ENCODE data around the gene JAGN1. TPM values are rescaled to one million over a fixed set of nuclear protein-coding genes. Genes with fewer than 3 reads are reported as not detected.

Gene JAGN1
- total RNA-seq, 4 donors from 2014 or later: 18.9 to 37.5 (median 32.7) TPM

- no peak for DNase-seq
- Histone ChIP-seq H3K27me3 (no peaks in the 10 kb centered on the region), H3K4me1 (no peaks in the 10 kb centered on the region), H3K27ac (no peak overlapping the region), H3K36me3 (no peaks in the 10 kb centered on the region), H3K4me3 (replicated peaks in 1 of 3) (no peak overlapping the region), H3K9me3 (no peaks in the 10 kb centered on the region)
- WGBS, 2 donors: 79 to 83% methylated on average over 11 of the region's 11 CpGs
- intact Hi-C loops (cut with DNase I): no loop called here
- no peak for TF ChIP-seq CTCF (IDR thresholded peaks at IDR 0.05)
- no peak for TF ChIP-seq POLR2A (IDR thresholded peaks at IDR 0.05)
Observed at GRCh38 chr3:9884555-9885165, 5.8 kb upstream of the JAGN1 start.

- Histone ChIP-seq H3K4me1 (peaks cover 3 to 4% of the 10 kb centered on the region in 2 donors), H3K27ac (no peak overlapping the region), H3K36me3 (no peaks in the 10 kb centered on the region), H3K4me3 (replicated peaks in 1 of 3) (no peak overlapping the region), H3K9me3 (no peaks in the 10 kb centered on the region), H3K27me3 (no peaks in the 10 kb centered on the region)
- no peak for TF ChIP-seq POLR2A (IDR thresholded peaks at IDR 0.05)
- no peak for TF ChIP-seq CTCF (IDR thresholded peaks at IDR 0.05)
- intact Hi-C loops (cut with DNase I): no loop called here
- no peak for DNase-seq
Observed at GRCh38 chr3:9886328-9886727, 4.1 kb upstream of the JAGN1 start.

DNA sequence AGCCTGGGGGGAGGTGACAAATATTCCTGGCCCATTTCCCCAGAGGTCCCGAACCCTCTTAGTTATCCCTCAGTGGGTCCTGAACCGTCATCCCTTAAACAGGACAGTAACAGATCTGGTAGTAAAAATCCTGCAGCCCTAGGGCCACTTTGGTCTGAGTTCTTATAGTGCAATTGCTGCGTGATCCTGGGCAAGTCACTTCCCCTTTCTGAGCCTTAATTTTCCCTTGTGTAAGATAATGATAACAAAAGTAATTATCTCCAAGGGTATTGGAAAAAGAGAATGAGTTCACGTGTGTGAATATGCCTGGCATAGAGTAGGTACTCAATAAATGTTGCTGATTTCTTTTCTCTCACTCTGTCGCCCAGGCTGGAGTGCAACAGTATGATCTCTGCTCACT lies 2.9 kb upstream of the JAGN1 start:
- Histone ChIP-seq H3K36me3 (peaks cover 0 to 1% of the 10 kb centered on the region in 2 donors), H3K27me3 (no peaks in the 10 kb centered on the region), H3K27ac (no peak overlapping the region), H3K9me3 (no peaks in the 10 kb centered on the region), H3K4me1 (peaks cover 11 to 13% of the 10 kb centered on the region in 2 donors), H3K4me3 (replicated peaks in 1 of 3) (no peak overlapping the region)
- TF ChIP-seq POLR2A (IDR thresholded peaks at IDR 0.05) (no peak), CTCF (IDR thresholded peaks at IDR 0.05) (no peak)
- 84 to 86% methylated on average over 5 of the region's 5 CpGs for WGBS, 2 donors
- DNase-seq: no peak
- intact Hi-C loops (cut with DNase I): no loop called here

DNA sequence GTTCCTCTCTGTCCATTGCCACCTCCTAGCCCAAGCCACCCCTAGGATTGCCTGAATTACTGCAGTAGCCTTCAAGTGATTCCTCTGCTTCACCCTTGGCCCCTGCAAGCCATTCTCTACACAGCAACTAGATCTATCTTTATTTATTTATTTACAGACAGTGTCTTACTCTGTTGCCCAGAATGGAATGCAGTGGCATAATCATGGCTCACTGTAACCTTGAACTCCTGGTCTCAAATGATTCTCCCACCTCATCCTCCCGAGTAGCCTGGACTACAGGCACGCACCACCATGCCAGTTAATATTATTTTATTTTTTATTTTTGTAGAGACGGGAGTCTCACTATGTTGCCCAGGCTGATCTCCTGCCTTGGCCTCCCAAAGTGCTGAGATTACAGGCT lies 1.9 kb upstream of the JAGN1 start:
- H3K27ac ChIP-seq: no peak overlapping the region
- H3K4me3 ChIP-seq (replicated peaks in 1 of 3): no peak overlapping the region
- no peaks in the 10 kb centered on the region for H3K27me3 ChIP-seq
- H3K9me3 ChIP-seq: no peaks in the 10 kb centered on the region
- TF ChIP-seq POLR2A (IDR thresholded peaks at IDR 0.05) (no peak), CTCF (IDR thresholded peaks at IDR 0.05) (no peak)
- intact Hi-C loops (cut with DNase I): no loop called here
- H3K4me1 ChIP-seq: peaks cover 11 to 14% of the 10 kb centered on the region in 2 donors
- peaks cover 7 to 12% of the 10 kb centered on the region in 2 donors for H3K36me3 ChIP-seq
- 87 to 88% methylated on average over 3 of the region's 3 CpGs for WGBS, 2 donors
- DNase-seq: no peak

- no peak for DNase-seq
- Histone ChIP-seq H3K36me3 (peaks cover 7 to 13% of the 10 kb centered on the region in 2 donors), H3K4me3 (replicated peaks in 1 of 3) (no peak overlapping the region), H3K27me3 (no peaks in the 10 kb centered on the region), H3K27ac (no peak overlapping the region), H3K4me1 (peaks cover 11 to 14% of the 10 kb centered on the region in 2 donors), H3K9me3 (no peaks in the 10 kb centered on the region)
- 88% methylated on average over 5 of the region's 5 CpGs for WGBS, 2 donors
- TF ChIP-seq CTCF (IDR thresholded peaks at IDR 0.05) (no peak), POLR2A (IDR thresholded peaks at IDR 0.05) (no peak)
- intact Hi-C loops (cut with DNase I): no loop called here
Observed at GRCh38 chr3:9889405-9889804, 1.0 kb upstream of the JAGN1 start.

All from thyroid gland (tissue), 4 donors.